Measurements from ENCODE around the gene SEC61B.
"Not testable (repeated sequence)": the region's sequence is repeated elsewhere in the genome, so short reads cannot be mapped to it uniquely, and the experiment has no call there.

The SEC61B gene

DNA sequence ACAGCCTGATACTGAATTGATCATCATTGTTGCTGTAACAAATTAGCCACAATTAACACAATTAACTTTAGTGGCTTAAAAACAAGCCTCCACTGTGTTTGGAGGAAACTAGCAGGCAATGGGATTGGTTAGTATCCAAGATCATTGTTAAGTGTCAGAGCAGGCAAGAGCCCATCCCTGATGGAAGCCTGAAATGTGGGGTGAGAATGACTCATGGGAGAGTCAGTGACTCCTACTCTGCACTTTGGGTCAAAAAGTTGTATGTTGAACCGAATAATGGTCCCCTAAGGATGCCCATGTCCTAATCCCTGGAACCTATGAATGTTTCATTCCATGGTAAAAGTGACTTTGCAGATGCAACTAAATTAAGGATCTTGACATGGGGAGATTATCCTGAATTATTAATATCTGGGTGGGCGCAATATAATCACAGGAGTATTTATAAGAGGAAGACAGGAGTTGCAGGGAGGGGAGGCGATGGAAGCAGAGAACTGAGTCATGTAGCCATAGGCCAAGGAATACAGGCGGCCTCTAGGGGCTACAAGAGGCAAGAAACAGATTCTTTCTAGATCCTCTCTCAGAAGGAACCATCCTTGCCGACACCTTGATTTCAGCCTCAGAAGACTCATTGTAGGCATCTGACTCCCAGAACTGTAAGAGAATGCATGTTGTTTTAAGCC, 29.2 kb upstream of the SEC61B start:
- H3K4me1 ChIP-seq (ENCODE audit: control insufficient read depth, insufficient read depth, low read length) = no peaks in the 10 kb centered on the region
- H3K27ac ChIP-seq (ENCODE audit: insufficient read depth, low read depth, low read length, poor library complexity, severe bottlenecking) = no peak overlapping the region
- no peaks in the 10 kb centered on the region for H3K9me3 ChIP-seq (ENCODE audit: control insufficient read depth, low read length)
- H3K4me3 ChIP-seq (ENCODE audit: insufficient read depth, low read depth, low read length) = no peak overlapping the region
- 82 to 83% methylated on average over 5 of the region's 5 CpGs for WGBS, 2 experiments
- no peaks in the 10 kb centered on the region for H3K36me3 ChIP-seq (ENCODE audit: control insufficient read depth, insufficient read depth, low read length)
- H3K27me3 ChIP-seq (ENCODE audit: control insufficient read depth, insufficient read depth, low read length, poor library complexity, severe bottlenecking) = no peaks in the 10 kb centered on the region

DNA sequence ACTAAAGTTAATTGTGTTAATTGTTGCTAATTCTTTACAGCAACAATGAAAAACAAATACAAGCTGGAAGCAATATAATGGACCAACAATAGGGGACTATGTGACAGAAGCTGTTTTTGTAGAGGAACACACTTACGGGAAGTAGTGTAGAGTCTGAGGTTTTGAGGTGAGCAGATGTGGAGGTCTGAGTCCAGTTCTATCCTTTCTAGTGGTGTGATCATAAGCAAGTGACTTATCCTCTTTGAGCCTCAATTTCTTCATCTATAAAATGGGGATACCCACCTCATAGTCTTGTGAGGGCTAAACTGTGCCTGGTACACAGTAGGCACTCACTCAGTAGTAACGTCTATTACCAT, 28.6 kb upstream of the SEC61B start:
- WGBS, 2 experiments = 96 to 100% methylated on average over 2 of the region's 2 CpGs
- H3K27ac ChIP-seq (ENCODE audit: insufficient read depth, low read depth, low read length, poor library complexity, severe bottlenecking) = no peak overlapping the region
- H3K4me3 ChIP-seq (ENCODE audit: insufficient read depth, low read depth, low read length) = no peak overlapping the region
- no peaks in the 10 kb centered on the region for H3K36me3 ChIP-seq (ENCODE audit: control insufficient read depth, insufficient read depth, low read length)
- no peaks in the 10 kb centered on the region for H3K4me1 ChIP-seq (ENCODE audit: control insufficient read depth, insufficient read depth, low read length)
- no peaks in the 10 kb centered on the region for H3K9me3 ChIP-seq (ENCODE audit: control insufficient read depth, low read length)
- no peaks in the 10 kb centered on the region for H3K27me3 ChIP-seq (ENCODE audit: control insufficient read depth, insufficient read depth, low read length, poor library complexity, severe bottlenecking)

- H3K27ac ChIP-seq (ENCODE audit: insufficient read depth, low read depth, low read length, poor library complexity, severe bottlenecking); H3K27me3 ChIP-seq (ENCODE audit: control insufficient read depth, insufficient read depth, low read length, poor library complexity, severe bottlenecking); H3K4me3 ChIP-seq (ENCODE audit: insufficient read depth, low read depth, low read length); H3K9me3 ChIP-seq (ENCODE audit: control insufficient read depth, low read length); H3K4me1 ChIP-seq (ENCODE audit: control insufficient read depth, insufficient read depth, low read length); H3K36me3 ChIP-seq (ENCODE audit: control insufficient read depth, insufficient read depth, low read length): not testable (repeated sequence)
- 90 to 95% methylated on average over 5 of the region's 5 CpGs for WGBS, 2 experiments
Observed at GRCh38 chr9:99196484-99196883, 25.6 kb upstream of the SEC61B start.

DNA sequence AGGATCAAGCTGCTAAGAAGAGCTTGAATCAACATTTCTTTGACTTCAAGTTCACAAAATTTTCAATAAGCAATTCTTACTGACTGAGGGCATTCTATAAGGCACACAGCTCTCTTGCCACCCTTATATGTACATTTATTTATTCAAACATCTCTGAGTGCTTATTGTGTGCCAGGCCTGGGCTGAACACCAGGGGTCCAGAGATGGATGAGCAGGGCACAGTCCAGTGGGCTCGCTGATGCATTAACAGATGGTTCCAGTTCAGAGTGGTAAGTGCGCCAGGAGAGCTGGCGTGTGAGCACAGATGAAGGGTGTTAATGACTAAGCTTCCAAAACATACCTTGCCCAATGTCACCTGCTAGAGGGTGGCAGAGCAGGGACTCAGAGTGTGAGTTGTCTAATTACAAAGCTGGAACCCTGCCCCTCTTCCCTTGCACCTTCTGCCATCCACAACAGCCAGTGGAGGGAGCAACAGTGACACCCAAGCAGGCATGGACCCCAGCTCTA, 24.9 kb upstream of the SEC61B start:
- Histone ChIP-seq H3K27me3 (ENCODE audit: control insufficient read depth, insufficient read depth, low read length, poor library complexity, severe bottlenecking) (no peaks in the 10 kb centered on the region), H3K36me3 (ENCODE audit: control insufficient read depth, insufficient read depth, low read length) (no peaks in the 10 kb centered on the region), H3K4me3 (ENCODE audit: insufficient read depth, low read depth, low read length) (no peak overlapping the region), H3K27ac (ENCODE audit: insufficient read depth, low read depth, low read length, poor library complexity, severe bottlenecking) (no peak overlapping the region), H3K9me3 (ENCODE audit: control insufficient read depth, low read length) (no peaks in the 10 kb centered on the region), H3K4me1 (ENCODE audit: control insufficient read depth, insufficient read depth, low read length) (no peaks in the 10 kb centered on the region)
- 95 to 97% methylated on average over 3 of the region's 3 CpGs for WGBS, 2 experiments

- H3K9me3 ChIP-seq (ENCODE audit: control insufficient read depth, low read length) = no peaks in the 10 kb centered on the region
- H3K4me3 ChIP-seq (ENCODE audit: insufficient read depth, low read depth, low read length) = no peak overlapping the region
- H3K36me3 ChIP-seq (ENCODE audit: control insufficient read depth, insufficient read depth, low read length) = no peaks in the 10 kb centered on the region
- H3K4me1 ChIP-seq (ENCODE audit: control insufficient read depth, insufficient read depth, low read length) = no peaks in the 10 kb centered on the region
- no peaks in the 10 kb centered on the region for H3K27me3 ChIP-seq (ENCODE audit: control insufficient read depth, insufficient read depth, low read length, poor library complexity, severe bottlenecking)
- WGBS, 2 experiments = 58 to 64% methylated on average over 9 of the region's 9 CpGs
- no peak overlapping the region for H3K27ac ChIP-seq (ENCODE audit: insufficient read depth, low read depth, low read length, poor library complexity, severe bottlenecking)
Observed at GRCh38 chr9:99197987-99198386, 24.1 kb upstream of the SEC61B start.

DNA sequence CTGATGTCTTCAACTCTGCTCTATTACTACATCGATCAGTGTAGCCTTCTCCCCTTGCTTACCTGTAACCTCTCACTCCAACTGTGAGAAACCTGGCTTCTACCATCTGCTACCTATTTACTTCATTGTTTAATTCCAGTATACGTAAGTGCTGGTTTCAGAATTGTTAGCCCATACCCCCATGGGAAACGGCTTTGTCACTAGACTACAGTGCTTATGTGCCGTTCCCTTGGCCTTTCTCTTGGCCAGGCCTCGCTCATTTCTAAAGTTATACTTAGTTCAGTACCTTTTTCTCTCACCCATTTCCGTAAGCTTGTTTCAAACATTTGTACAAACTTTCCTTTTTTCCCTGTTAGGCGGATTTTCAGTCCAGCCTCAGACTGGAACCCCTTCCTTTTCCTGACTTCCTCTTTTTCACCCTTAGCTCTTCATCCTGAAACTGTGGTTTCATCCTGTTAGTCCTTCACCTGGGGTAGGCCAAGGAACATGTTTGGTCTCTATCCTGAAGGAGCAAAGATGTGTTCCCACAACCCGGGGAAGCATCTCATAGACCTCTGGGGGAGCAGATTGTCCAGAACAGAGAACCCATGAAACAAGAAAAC, 22.0 kb upstream of the SEC61B start:
- Histone ChIP-seq H3K36me3 (ENCODE audit: control insufficient read depth, insufficient read depth, low read length) (no peaks in the 10 kb centered on the region), H3K9me3 (ENCODE audit: control insufficient read depth, low read length) (no peaks in the 10 kb centered on the region), H3K4me3 (ENCODE audit: insufficient read depth, low read depth, low read length) (no peak overlapping the region), H3K27me3 (ENCODE audit: control insufficient read depth, insufficient read depth, low read length, poor library complexity, severe bottlenecking) (no peaks in the 10 kb centered on the region), H3K4me1 (ENCODE audit: control insufficient read depth, insufficient read depth, low read length) (no peaks in the 10 kb centered on the region), H3K27ac (ENCODE audit: insufficient read depth, low read depth, low read length, poor library complexity, severe bottlenecking) (no peak overlapping the region)
- WGBS, 2 experiments = 89% methylated on average over 8 of the region's 8 CpGs

- Histone ChIP-seq H3K9me3 (ENCODE audit: control insufficient read depth, low read length) (no peaks in the 10 kb centered on the region), H3K36me3 (ENCODE audit: control insufficient read depth, insufficient read depth, low read length) (no peaks in the 10 kb centered on the region), H3K27ac (ENCODE audit: insufficient read depth, low read depth, low read length, poor library complexity, severe bottlenecking) (no peak overlapping the region), H3K4me3 (ENCODE audit: insufficient read depth, low read depth, low read length) (no peak overlapping the region), H3K27me3 (ENCODE audit: control insufficient read depth, insufficient read depth, low read length, poor library complexity, severe bottlenecking) (no peaks in the 10 kb centered on the region), H3K4me1 (ENCODE audit: control insufficient read depth, insufficient read depth, low read length) (no peaks in the 10 kb centered on the region)
- WGBS, 2 experiments = 80 to 85% methylated on average over 5 of the region's 5 CpGs
Observed at GRCh38 chr9:99201603-99202002, 20.5 kb upstream of the SEC61B start.

DNA sequence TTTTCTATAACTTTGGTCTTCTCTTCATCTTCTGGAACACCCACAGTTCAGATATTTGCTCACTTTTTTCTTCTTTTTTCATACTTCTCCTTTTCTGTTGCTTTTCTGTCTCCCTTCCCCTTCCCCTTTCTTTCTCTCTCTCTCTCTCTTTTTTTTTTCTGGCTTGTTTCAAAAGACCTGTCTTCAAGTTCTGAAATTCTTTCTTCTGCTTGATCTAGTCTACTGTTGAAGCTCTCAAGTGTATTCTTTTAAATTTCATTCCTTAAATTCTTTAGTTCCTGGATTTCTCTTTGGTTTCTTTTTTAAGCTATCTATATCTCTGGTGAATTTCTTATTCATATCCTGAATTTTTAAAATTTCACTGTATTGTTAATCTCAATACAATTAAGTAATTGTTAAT, 11.5 kb upstream of the SEC61B start:
- no peak overlapping the region for H3K27ac ChIP-seq (ENCODE audit: insufficient read depth, low read depth, low read length, poor library complexity, severe bottlenecking)
- no peaks in the 10 kb centered on the region for H3K36me3 ChIP-seq (ENCODE audit: control insufficient read depth, insufficient read depth, low read length)
- no peaks in the 10 kb centered on the region for H3K27me3 ChIP-seq (ENCODE audit: control insufficient read depth, insufficient read depth, low read length, poor library complexity, severe bottlenecking)
- H3K4me1 ChIP-seq (ENCODE audit: control insufficient read depth, insufficient read depth, low read length) = no peaks in the 10 kb centered on the region
- H3K4me3 ChIP-seq (ENCODE audit: insufficient read depth, low read depth, low read length) = no peak overlapping the region
- H3K9me3 ChIP-seq (ENCODE audit: control insufficient read depth, low read length) = peaks cover 2% of the 10 kb centered on the region

DNA sequence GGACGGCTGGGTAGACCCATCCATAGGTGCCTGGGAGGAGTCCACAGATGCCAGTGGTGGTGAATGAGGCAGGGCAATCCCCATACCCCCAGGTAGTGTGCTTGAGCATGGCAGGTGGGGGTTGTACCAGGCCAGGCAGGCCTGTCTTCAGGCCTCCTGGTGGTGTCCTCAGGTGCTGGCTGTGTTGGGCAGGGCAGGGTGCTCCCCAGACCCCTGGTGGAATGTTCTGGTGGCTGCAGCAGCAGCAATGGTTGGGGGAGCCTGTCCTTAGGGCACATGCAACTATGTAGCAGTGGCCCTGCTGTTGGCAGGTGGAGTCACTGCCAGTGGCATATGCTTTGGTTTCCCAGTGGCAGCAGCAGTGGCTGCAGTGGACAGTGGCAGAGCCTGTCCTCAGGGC, 10.3 kb upstream of the SEC61B start:
- Histone ChIP-seq H3K4me3 (ENCODE audit: insufficient read depth, low read depth, low read length) (no peak overlapping the region), H3K27me3 (ENCODE audit: control insufficient read depth, insufficient read depth, low read length, poor library complexity, severe bottlenecking) (no peaks in the 10 kb centered on the region), H3K36me3 (ENCODE audit: control insufficient read depth, insufficient read depth, low read length) (no peaks in the 10 kb centered on the region), H3K27ac (ENCODE audit: insufficient read depth, low read depth, low read length, poor library complexity, severe bottlenecking) (no peak overlapping the region), H3K4me1 (ENCODE audit: control insufficient read depth, insufficient read depth, low read length) (no peaks in the 10 kb centered on the region), H3K9me3 (ENCODE audit: control insufficient read depth, low read length) (peaks cover 2% of the 10 kb centered on the region)
- WGBS, 2 experiments = 93 to 94% methylated on average over 1 of the region's 1 CpG

GRCh38 chr9:99213197-99213596, 8.9 kb upstream of the SEC61B start:
- Histone ChIP-seq H3K36me3 (ENCODE audit: control insufficient read depth, insufficient read depth, low read length) (peaks cover 5% of the 10 kb centered on the region), H3K9me3 (ENCODE audit: control insufficient read depth, low read length) (peaks cover 2% of the 10 kb centered on the region), H3K4me1 (ENCODE audit: control insufficient read depth, insufficient read depth, low read length) (no peaks in the 10 kb centered on the region), H3K4me3 (ENCODE audit: insufficient read depth, low read depth, low read length) (no peak overlapping the region), H3K27ac (ENCODE audit: insufficient read depth, low read depth, low read length, poor library complexity, severe bottlenecking) (no peak overlapping the region), H3K27me3 (ENCODE audit: control insufficient read depth, insufficient read depth, low read length, poor library complexity, severe bottlenecking) (no peaks in the 10 kb centered on the region)
- WGBS, 2 experiments = 100% methylated on average over 1 of the region's 1 CpG
